GM06990 (cell line): ENCODE results near the gene RIPK1.
A peak's percentile ranks its signal among the peaks of the same experiment; 100 is the strongest.

Experiments
- DNase-seq: peaks from one replicate; pipeline ENCODE4 v3.0.0-alpha.2; 2011; ENCODE audit not compliant: insufficient read length; ENCODE audit errors: extremely low read depth
- H3K27me3 ChIP-seq: replicated peaks from 2 replicates; pipeline ENCODE4 v1.6.0; 2011; ENCODE audit warnings: low read length; ENCODE audit not compliant: control insufficient read depth, insufficient read depth
- H3K36me3 ChIP-seq: 2 replicates; pipeline ENCODE4 v1.5.1; 2011; ENCODE audit warnings: low read length; ENCODE audit not compliant: control insufficient read depth, insufficient read depth
- H3K4me3 ChIP-seq: replicated peaks from 2 replicates; pipeline ENCODE4 v1.5.1; 2011; ENCODE audit warnings: low read depth, mild to moderate bottlenecking, control low read depth, low read length
- CTCF ChIP-seq: IDR thresholded peaks from 2 replicates; pipeline ENCODE4 v1.5.1; 2011; ENCODE audit warnings: low read length, control low read depth, mild to moderate bottlenecking, inconsistent platforms; ENCODE audit not compliant: insufficient read depth, poor library complexity, severe bottlenecking

RIPK1 gene

GRCh38 chr6:3157131-3157933, 89.0 kb downstream of the RIPK1 start, which contains the start of gene TUBB2A:
Gene TUBB2A (minus strand): TSS chr6:3157544. CDS start chr6:3157463, 81 bp downstream.
- no peaks in the 10 kb centered on the region for H3K27me3 ChIP-seq

GRCh38 chr6:3159805-3160781, 91.8 kb downstream of the RIPK1 start:
- Histone ChIP-seq H3K27me3 (no peaks in the 10 kb centered on the region), H3K36me3 (no peaks in the 10 kb centered on the region; the same call in none of the 2 replicates), H3K4me3 (no peak overlapping the region)
- no peak for DNase-seq
- no peak for TF ChIP-seq CTCF

More at GRCh38 chr6:3157131-3157933, 89.0 kb downstream of the RIPK1 start, which contains the start of gene TUBB2A:
- peak; percentile 88 for DNase-seq
- TF ChIP-seq CTCF: no peak
- Histone ChIP-seq H3K36me3 (no peaks in the 10 kb centered on the region; the same call in none of the 2 replicates), H3K4me3 (peak within 1 kb of the TSS; percentile 80)

GRCh38 chr6:3162067-3162497, 93.8 kb downstream of the RIPK1 start:
- no peak for TF ChIP-seq CTCF
- Histone ChIP-seq H3K36me3 (no peaks in the 10 kb centered on the region), H3K4me3 (peak overlapping the region; percentile 11; the same call in 1 of the 2 replicates), H3K27me3 (no peaks in the 10 kb centered on the region)
- DNase-seq: no peak

GRCh38 chr6:3162565-3163247, 94.4 kb downstream of the RIPK1 start:
- Histone ChIP-seq H3K4me3 (peak overlapping the region; percentile 69), H3K27me3 (no peaks in the 10 kb centered on the region), H3K36me3 (no peaks in the 10 kb centered on the region)
- peak; percentile 83 for DNase-seq
- TF ChIP-seq CTCF: peak; percentile 23

GRCh38 chr6:3163248-3163594, 94.9 kb downstream of the RIPK1 start:
- no peaks in the 10 kb centered on the region for H3K36me3 ChIP-seq
- no peak for DNase-seq
- no peaks in the 10 kb centered on the region for H3K27me3 ChIP-seq
- H3K4me3 ChIP-seq: peak overlapping the region; percentile 54
- peak; percentile 32 for TF ChIP-seq CTCF
